HG03159 (cell line): ENCODE results near the gene MRPL21.
"Not testable (repeated sequence)": the region's sequence is repeated elsewhere in the genome, so short reads cannot be mapped to it uniquely, and the experiment has no call there.

ENCODE experiments used
- ATAC-seq: cut with Tn5 transposase; IDR thresholded peaks from one replicate; pipeline ENCODE4 v1.9.1; 2021; ENCODE audit warnings: mild to moderate bottlenecking, moderate library complexity; ENCODE audit not compliant: unreplicated experiment

The MRPL21 gene

GRCh38 chr11:68872216-68873003 lies 31.2 kb downstream of the MRPL21 start:
- no peak for ATAC-seq

- ATAC-seq, result no peak
These were observed 33.2 kb downstream of the MRPL21 start for GRCh38 chr11:68870470-68870869.

DNA sequence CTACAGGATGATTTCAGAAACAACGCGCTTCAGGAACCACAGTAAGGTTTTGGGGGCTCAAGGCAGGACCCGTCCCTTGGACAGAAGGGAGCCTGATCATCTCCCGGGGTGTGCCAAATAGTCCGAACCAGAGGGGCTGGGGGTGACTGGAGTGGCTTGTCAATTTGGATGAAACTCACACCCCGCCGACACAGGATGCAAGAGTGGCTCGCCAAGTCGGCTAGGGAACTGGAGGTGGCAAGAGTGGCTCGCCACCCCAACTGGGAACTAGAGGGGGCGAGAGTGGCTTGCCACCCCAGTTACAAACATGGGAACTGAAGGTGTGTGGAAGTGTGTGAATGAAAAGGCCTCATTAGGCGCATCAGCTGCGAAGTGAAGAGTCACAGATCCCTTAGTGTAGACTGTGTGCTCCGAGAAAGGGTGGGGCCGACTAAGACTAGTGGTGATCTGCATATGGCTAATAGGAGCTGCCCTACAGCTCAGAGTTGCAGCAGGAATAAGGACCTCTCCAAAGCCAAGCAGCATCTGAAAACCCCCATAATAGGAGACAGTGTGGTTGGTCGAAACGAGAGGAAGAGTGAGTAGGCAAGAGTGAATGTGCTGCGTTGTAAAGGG lies 35.3 kb downstream of the MRPL21 start:
- no peak for ATAC-seq

DNA sequence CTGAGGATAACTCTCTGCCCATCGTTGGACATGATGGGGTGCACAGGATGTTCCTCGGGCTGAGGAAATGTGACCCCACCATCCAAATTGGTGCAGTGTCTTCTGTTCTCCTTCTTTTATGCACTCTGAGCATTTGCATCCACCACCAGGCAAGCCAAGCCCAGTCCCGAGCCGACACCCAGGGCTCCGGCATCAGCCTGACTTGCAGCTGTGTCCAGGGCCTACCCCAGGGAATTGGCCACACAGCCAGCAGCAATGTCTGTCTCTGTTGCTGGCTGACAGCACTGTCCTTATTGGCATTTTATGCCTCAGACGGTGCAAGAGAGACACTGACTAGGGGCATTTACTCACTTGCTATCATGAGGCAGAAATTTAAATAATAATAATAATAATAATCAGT lies 36.6 kb downstream of the MRPL21 start:
- no peak for ATAC-seq

- ATAC-seq, result no peak
These were observed 38.4 kb downstream of the MRPL21 start for GRCh38 chr11:68865241-68865640.

DNA sequence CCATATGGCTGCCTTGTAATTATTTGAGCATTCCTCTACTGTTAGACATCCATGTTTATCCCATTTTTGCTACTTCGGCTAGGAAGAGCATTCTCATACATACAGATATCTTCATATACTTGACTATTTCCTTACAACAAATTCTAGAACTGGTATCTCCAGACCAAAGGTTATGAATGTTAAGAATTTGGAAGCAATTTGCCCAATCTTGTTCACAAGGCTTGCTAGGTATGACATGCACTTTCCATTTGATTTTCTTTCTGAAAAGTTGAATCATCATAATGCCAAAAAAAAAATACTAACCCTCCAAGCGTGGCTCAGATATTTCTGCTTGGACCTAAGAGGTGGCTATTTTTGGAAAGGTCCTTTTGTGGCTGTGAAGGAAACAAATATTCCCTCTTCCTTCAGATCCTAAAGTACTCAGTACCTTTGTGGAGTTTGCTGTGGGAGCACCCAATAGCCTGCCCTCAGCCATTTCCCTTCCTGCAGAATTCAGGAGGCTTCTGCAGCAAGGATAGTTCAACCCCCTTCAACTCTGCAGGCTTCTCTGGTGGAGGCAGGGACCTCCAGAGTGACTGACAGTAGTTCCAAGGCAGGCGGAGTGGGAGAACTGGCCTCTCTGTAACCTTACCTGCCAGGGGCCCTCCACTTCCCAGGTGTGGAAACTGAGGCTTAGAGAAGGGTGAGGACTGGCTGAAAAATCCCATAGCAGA lies 39.9 kb downstream of the MRPL21 start:
- no peak for ATAC-seq

DNA sequence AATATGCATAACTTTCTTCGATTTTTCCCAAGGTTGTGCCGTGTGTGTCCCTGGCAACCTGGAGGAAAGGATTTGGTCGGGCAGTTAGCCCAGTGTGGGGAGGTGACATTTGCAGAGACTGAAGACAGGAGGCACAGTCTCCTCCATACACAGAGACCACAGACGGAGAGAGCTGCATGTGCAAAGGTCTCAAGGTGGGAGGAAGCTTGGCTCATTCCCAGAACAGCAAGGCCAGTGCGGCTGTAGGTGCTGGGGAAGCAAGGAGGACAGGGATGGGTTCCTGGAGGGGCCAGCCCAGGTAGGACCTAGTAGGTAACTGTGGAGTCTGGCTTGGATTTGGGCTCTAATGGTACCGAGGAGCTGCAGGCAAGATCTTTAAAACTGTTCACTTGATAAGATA lies 41.2 kb downstream of the MRPL21 start:
- ATAC-seq, result no peak

GRCh38 chr11:68859123-68859522 lies 44.5 kb downstream of the MRPL21 start:
- no peak for ATAC-seq

GRCh38 chr11:68857037-68857586 lies 46.5 kb downstream of the MRPL21 start:
- ATAC-seq, result no peak

- ATAC-seq, result not testable (repeated sequence)
These were observed 47.1 kb downstream of the MRPL21 start for GRCh38 chr11:68856425-68857030.

- ATAC-seq, result no peak
These were observed 48.2 kb downstream of the MRPL21 start for GRCh38 chr11:68855205-68855981.

- ATAC-seq, result no peak
These were observed 49.2 kb downstream of the MRPL21 start for GRCh38 chr11:68854273-68854958.

DNA sequence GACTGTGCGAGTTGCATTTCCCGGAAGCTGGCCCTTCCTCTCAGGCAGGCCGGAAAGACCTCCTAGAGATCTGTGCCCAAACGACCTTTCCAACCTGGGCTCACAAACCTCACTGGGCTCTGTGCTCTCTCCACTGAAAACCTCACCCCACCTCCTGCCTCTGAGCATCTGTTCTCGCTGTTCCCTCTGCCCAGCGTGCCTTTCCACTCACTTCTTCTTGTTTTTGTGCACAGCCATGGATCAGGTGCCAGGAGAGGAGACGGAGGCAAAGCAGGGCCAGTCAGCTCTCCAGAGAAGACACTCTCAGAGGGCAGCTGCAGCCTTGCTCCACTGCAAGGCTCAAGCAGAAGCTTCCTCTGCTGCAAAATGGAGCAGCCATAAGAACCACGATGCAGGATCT lies 51.0 kb downstream of the MRPL21 start:
- no peak for ATAC-seq

GRCh38 chr11:68848429-68848828 lies 55.2 kb downstream of the MRPL21 start:
- no peak for ATAC-seq

DNA sequence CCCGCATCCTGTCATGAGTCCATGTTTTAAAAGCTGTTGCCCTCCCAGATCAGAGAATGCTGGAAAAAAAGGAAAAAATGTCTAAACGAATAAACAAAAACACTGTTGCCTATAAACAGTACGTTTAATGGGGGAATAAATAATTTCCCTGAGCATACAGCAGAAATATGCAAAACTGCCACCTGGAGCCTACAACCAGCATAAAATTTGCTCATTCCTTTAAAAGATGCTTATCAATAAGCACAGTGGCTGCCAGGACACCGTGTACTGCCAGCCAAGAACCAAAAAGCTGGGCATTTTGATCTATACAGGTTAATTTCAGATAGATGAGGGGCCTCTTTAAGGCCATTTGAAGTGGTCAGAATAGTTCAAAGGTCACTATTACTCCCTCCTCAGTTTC lies 56.2 kb downstream of the MRPL21 start:
- no peak for ATAC-seq

DNA sequence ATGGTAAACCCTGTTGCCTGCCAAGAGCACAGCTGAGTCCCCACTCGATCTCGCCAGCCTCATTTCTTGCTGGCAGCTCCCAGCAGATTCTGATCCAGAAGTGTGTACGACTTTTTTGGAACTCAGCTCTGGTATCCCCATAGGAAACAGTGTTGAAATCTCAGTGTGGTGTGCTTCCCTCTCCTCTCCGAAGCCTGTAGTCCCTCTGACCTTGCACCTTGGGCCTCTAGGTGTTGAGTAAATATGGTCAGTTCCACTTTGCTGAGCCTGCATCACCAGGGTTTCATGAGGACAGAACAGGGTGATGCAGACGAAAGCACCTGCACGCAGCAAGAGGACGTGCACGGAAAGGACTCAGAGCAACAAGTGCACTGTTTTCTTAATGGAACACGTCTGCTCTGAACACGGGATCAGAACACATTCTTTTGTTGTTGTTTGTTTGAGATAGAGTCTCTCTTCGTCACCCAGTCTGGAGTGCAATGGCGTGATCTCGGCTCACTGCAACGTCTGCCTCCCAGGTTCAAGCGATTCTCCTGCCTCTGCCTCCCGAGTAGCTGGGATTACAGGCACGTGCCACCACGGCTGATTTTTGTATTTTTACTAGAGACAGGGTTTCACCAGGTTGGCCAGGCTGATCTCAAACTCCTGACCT lies 58.2 kb downstream of the MRPL21 start:
- no peak for ATAC-seq

DNA sequence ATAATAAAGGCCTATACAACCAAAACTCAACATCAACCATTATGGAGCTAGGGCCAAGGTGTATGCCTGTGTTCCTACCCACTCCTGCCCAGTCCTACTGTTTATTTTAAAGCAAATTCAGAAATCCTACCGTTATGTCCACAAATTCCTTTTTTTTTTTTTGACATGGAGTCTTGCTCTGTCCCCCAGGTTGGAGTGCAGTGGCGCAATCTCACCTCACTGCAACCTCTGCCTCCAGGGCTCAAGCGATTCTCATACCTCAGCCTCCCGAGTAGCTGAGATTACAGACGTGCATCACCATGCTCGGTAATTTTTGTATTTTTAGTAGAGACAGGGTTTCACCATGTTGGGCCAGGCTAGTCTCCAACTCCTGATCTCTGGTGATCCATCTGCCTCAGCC lies 58.8 kb downstream of the MRPL21 start:
- ATAC-seq, result no peak

GRCh38 chr11:68844376-68844775 lies 59.3 kb downstream of the MRPL21 start:
- no peak for ATAC-seq

- ATAC-seq, result peak; percentile 54
These were observed 59.8 kb downstream of the MRPL21 start for GRCh38 chr11:68843703-68844312.
